Measurements from ENCODE around the gene TRIM37. TPM values are rescaled to one million over a fixed set of nuclear protein-coding genes. Genes with fewer than 3 reads are reported as not detected.
A peak's percentile ranks its signal among the peaks of the same experiment; 100 is the strongest.

The TRIM37 gene
- total and polyA plus RNA-seq, 5 donors from 2014 or later: 8.5 to 27.9 (median 11.4) TPM

GRCh38 chr17:59028328-59028727 lies 78.4 kb downstream of the TRIM37 start:
- Mint-ChIP-seq H3K4me1 (peaks cover 4 to 16% (median 6%) of the 10 kb centered on the region in 4 donors), H3K36me3 (peaks cover 22% of the 10 kb centered on the region), H3K4me3 (no peak overlapping the region), H3K27me3 (no peaks in the 10 kb centered on the region), H3K9me3 (no peaks in the 10 kb centered on the region), H3K27ac (no peak overlapping the region)
- Histone ChIP-seq H3K27ac (ENCODE audit: insufficient read depth, low read length, poor library complexity, severe bottlenecking) (no peak overlapping the region), H3K4me3 (ENCODE audit: low read depth, low read length) (no peak overlapping the region), H3K27me3 (ENCODE audit: control insufficient read depth, insufficient read depth, low read length) (no peaks in the 10 kb centered on the region), H3K9me3 (ENCODE audit: control insufficient read depth in 2 of 2, low read length in 2 of 2) (no peaks in the 10 kb centered on the region), H3K4me1 (ENCODE audit: control insufficient read depth, insufficient read depth, low read length, poor library complexity, severe bottlenecking) (no peaks in the 10 kb centered on the region), H3K36me3 (ENCODE audit: control insufficient read depth, insufficient read depth, low read length) (peaks cover 46% of the 10 kb centered on the region)
- DNase-seq (no peak), ATAC-seq (ENCODE audit: low read depth in 2 of 2) (no peak)

- Histone ChIP-seq H3K9me3 (ENCODE audit: control insufficient read depth in 2 of 2, low read length in 2 of 2) (no peaks in the 10 kb centered on the region), H3K4me3 (ENCODE audit: low read depth, low read length) (no peak overlapping the region), H3K27ac (ENCODE audit: insufficient read depth, low read length, poor library complexity, severe bottlenecking) (no peak overlapping the region), H3K27me3 (ENCODE audit: control insufficient read depth, insufficient read depth, low read length) (no peaks in the 10 kb centered on the region), H3K4me1 (ENCODE audit: control insufficient read depth, insufficient read depth, low read length, poor library complexity, severe bottlenecking) (no peaks in the 10 kb centered on the region), H3K36me3 (ENCODE audit: control insufficient read depth, insufficient read depth, low read length) (peaks cover 40% of the 10 kb centered on the region)
- peaks cover 4 to 16% (median 6%) of the 10 kb centered on the region in 4 donors for H3K4me1 Mint-ChIP-seq
- H3K4me3 Mint-ChIP-seq: no peak overlapping the region
- DNase-seq: no peak
- peak overlapping the region in 2 of 3 donors; percentile 3 to 6 for H3K27ac Mint-ChIP-seq
- no peak for ATAC-seq (ENCODE audit: low read depth in 2 of 2)
- no peaks in the 10 kb centered on the region for H3K27me3 Mint-ChIP-seq
- H3K36me3 Mint-ChIP-seq: peaks cover 19% of the 10 kb centered on the region
- H3K9me3 Mint-ChIP-seq: no peaks in the 10 kb centered on the region
Measured at GRCh38 chr17:59027750-59028149, 78.9 kb downstream of the TRIM37 start.

- Mint-ChIP-seq H3K4me1 (peaks cover 5 to 16% (median 6%) of the 10 kb centered on the region in 4 donors), H3K27me3 (no peaks in the 10 kb centered on the region), H3K4me3 (no peak overlapping the region), H3K27ac (peak overlapping the region in 2 of 3 donors; percentile 23 to 51), H3K9me3 (no peaks in the 10 kb centered on the region), H3K36me3 (peaks cover 18% of the 10 kb centered on the region)
- no peak for ATAC-seq (ENCODE audit: low read depth in 2 of 2)
- Histone ChIP-seq H3K27ac (ENCODE audit: insufficient read depth, low read length, poor library complexity, severe bottlenecking) (no peak overlapping the region), H3K4me1 (ENCODE audit: control insufficient read depth, insufficient read depth, low read length, poor library complexity, severe bottlenecking) (no peaks in the 10 kb centered on the region), H3K27me3 (ENCODE audit: control insufficient read depth, insufficient read depth, low read length) (no peaks in the 10 kb centered on the region), H3K4me3 (ENCODE audit: low read depth, low read length) (no peak overlapping the region), H3K9me3 (ENCODE audit: control insufficient read depth in 2 of 2, low read length in 2 of 2) (no peaks in the 10 kb centered on the region), H3K36me3 (ENCODE audit: control insufficient read depth, insufficient read depth, low read length) (peaks cover 34% of the 10 kb centered on the region)
- DNase-seq: no peak
Measured at GRCh38 chr17:59026176-59026939, 80.3 kb downstream of the TRIM37 start.

- peaks cover 15% of the 10 kb centered on the region for H3K36me3 Mint-ChIP-seq
- ATAC-seq (ENCODE audit: low read depth in 2 of 2): no peak
Measured at GRCh38 chr17:59024916-59025315, 81.8 kb downstream of the TRIM37 start.

GRCh38 chr17:59018019-59018418 lies 88.7 kb downstream of the TRIM37 start:
- no peaks in the 10 kb centered on the region for H3K27me3 ChIP-seq (ENCODE audit: control insufficient read depth, insufficient read depth, low read length)
- Mint-ChIP-seq H3K27ac (no peak overlapping the region), H3K9me3 (no peaks in the 10 kb centered on the region), H3K4me1 (peaks cover 0 to 6% (median 4%) of the 10 kb centered on the region in 4 donors), H3K27me3 (no peaks in the 10 kb centered on the region), H3K36me3 (peaks cover 30% of the 10 kb centered on the region), H3K4me3 (no peak overlapping the region)
- DNase-seq (no peak), ATAC-seq (ENCODE audit: low read depth in 2 of 2) (no peak)
- no peaks in the 10 kb centered on the region for H3K4me1 ChIP-seq (ENCODE audit: control insufficient read depth, insufficient read depth, low read length, poor library complexity, severe bottlenecking)
- H3K36me3 ChIP-seq (ENCODE audit: control insufficient read depth, insufficient read depth, low read length): peaks cover 12% of the 10 kb centered on the region
- no peak overlapping the region for H3K4me3 ChIP-seq (ENCODE audit: low read depth, low read length)
- no peak overlapping the region for H3K27ac ChIP-seq (ENCODE audit: insufficient read depth, low read length, poor library complexity, severe bottlenecking)
- no peaks in the 10 kb centered on the region for H3K9me3 ChIP-seq (ENCODE audit: control insufficient read depth in 2 of 2, low read length in 2 of 2)

More at GRCh38 chr17:59024916-59025315, 81.8 kb downstream of the TRIM37 start:
- no peak overlapping the region for H3K4me3 Mint-ChIP-seq
- no peaks in the 10 kb centered on the region for H3K27me3 ChIP-seq (ENCODE audit: control insufficient read depth, insufficient read depth, low read length)
- no peak overlapping the region for H3K27ac Mint-ChIP-seq
- H3K27me3 Mint-ChIP-seq: no peaks in the 10 kb centered on the region
- H3K27ac ChIP-seq (ENCODE audit: insufficient read depth, low read length, poor library complexity, severe bottlenecking): no peak overlapping the region
- no peaks in the 10 kb centered on the region for H3K4me1 ChIP-seq (ENCODE audit: control insufficient read depth, insufficient read depth, low read length, poor library complexity, severe bottlenecking)
- no peak overlapping the region for H3K4me3 ChIP-seq (ENCODE audit: low read depth, low read length)
- no peaks in the 10 kb centered on the region for H3K9me3 ChIP-seq (ENCODE audit: control insufficient read depth in 2 of 2, low read length in 2 of 2)
- no peaks in the 10 kb centered on the region for H3K9me3 Mint-ChIP-seq
- no peak for DNase-seq
- peaks cover 5 to 16% (median 7%) of the 10 kb centered on the region in 4 donors for H3K4me1 Mint-ChIP-seq
- H3K36me3 ChIP-seq (ENCODE audit: control insufficient read depth, insufficient read depth, low read length): peaks cover 34% of the 10 kb centered on the region

GRCh38 chr17:59011975-59012374 lies 94.7 kb downstream of the TRIM37 start:
- H3K4me3 Mint-ChIP-seq: no peak overlapping the region
- Histone ChIP-seq H3K4me3 (ENCODE audit: low read depth, low read length) (no peak overlapping the region), H3K36me3 (ENCODE audit: control insufficient read depth, insufficient read depth, low read length) (peaks cover 42% of the 10 kb centered on the region), H3K9me3 (ENCODE audit: control insufficient read depth in 2 of 2, low read length in 2 of 2) (no peaks in the 10 kb centered on the region), H3K27ac (ENCODE audit: insufficient read depth, low read length, poor library complexity, severe bottlenecking) (no peak overlapping the region), H3K4me1 (ENCODE audit: control insufficient read depth, insufficient read depth, low read length, poor library complexity, severe bottlenecking) (no peaks in the 10 kb centered on the region), H3K27me3 (ENCODE audit: control insufficient read depth, insufficient read depth, low read length) (no peaks in the 10 kb centered on the region)
- no peaks in the 10 kb centered on the region for H3K9me3 Mint-ChIP-seq
- H3K36me3 Mint-ChIP-seq: peaks cover 19% of the 10 kb centered on the region
- no peaks in the 10 kb centered on the region for H3K27me3 Mint-ChIP-seq
- H3K4me1 Mint-ChIP-seq: peaks cover 0 to 2% (median 0%) of the 10 kb centered on the region in 4 donors
- DNase-seq: no peak
- peak overlapping the region in 1 of 3 donors; percentile 79 for H3K27ac Mint-ChIP-seq
- ATAC-seq (ENCODE audit: low read depth in 2 of 2): no peak

GRCh38 chr17:59010026-59010425 lies 96.7 kb downstream of the TRIM37 start:
- H3K4me3 ChIP-seq (ENCODE audit: low read depth, low read length): no peak overlapping the region
- H3K36me3 Mint-ChIP-seq: peaks cover 19% of the 10 kb centered on the region
- no peaks in the 10 kb centered on the region for H3K27me3 ChIP-seq (ENCODE audit: control insufficient read depth, insufficient read depth, low read length)
- H3K27me3 Mint-ChIP-seq: no peaks in the 10 kb centered on the region
- no peaks in the 10 kb centered on the region for H3K4me1 ChIP-seq (ENCODE audit: control insufficient read depth, insufficient read depth, low read length, poor library complexity, severe bottlenecking)
- H3K4me3 Mint-ChIP-seq: no peak overlapping the region
- ATAC-seq (ENCODE audit: low read depth in 2 of 2): no peak
- no peak overlapping the region for H3K27ac ChIP-seq (ENCODE audit: insufficient read depth, low read length, poor library complexity, severe bottlenecking)
- no peaks in the 10 kb centered on the region for H3K9me3 ChIP-seq (ENCODE audit: control insufficient read depth in 2 of 2, low read length in 2 of 2)
- no peaks in the 10 kb centered on the region for H3K9me3 Mint-ChIP-seq
- peaks cover 0 to 2% (median under 1%) of the 10 kb centered on the region in 4 donors for H3K4me1 Mint-ChIP-seq
- no peak for DNase-seq
- peak overlapping the region in 2 of 3 donors; percentile 66 to 73 for H3K27ac Mint-ChIP-seq
- H3K36me3 ChIP-seq (ENCODE audit: control insufficient read depth, insufficient read depth, low read length): peaks cover 37% of the 10 kb centered on the region

- Histone ChIP-seq H3K4me1 (ENCODE audit: control insufficient read depth, insufficient read depth, low read length, poor library complexity, severe bottlenecking) (peaks cover 7% of the 10 kb centered on the region), H3K27ac (ENCODE audit: insufficient read depth, low read length, poor library complexity, severe bottlenecking) (no peak overlapping the region), H3K4me3 (ENCODE audit: low read depth, low read length) (no peak overlapping the region), H3K9me3 (ENCODE audit: control insufficient read depth in 2 of 2, low read length in 2 of 2) (no peaks in the 10 kb centered on the region), H3K36me3 (ENCODE audit: control insufficient read depth, insufficient read depth, low read length) (peaks cover 37% of the 10 kb centered on the region), H3K27me3 (ENCODE audit: control insufficient read depth, insufficient read depth, low read length) (no peaks in the 10 kb centered on the region)
- Mint-ChIP-seq H3K27me3 (no peaks in the 10 kb centered on the region), H3K9me3 (no peaks in the 10 kb centered on the region), H3K4me1 (peaks cover 6 to 10% (median 8%) of the 10 kb centered on the region in 4 donors), H3K36me3 (peaks cover 11% of the 10 kb centered on the region), H3K27ac (peak overlapping the region in 1 of 3 donors; percentile 75), H3K4me3 (no peak overlapping the region)
- DNase-seq (no peak), ATAC-seq (ENCODE audit: low read depth in 2 of 2) (no peak)
Measured at GRCh38 chr17:59008737-59009136, 97.9 kb downstream of the TRIM37 start.

Data from CD4-positive, CD25-positive, alpha-beta regulatory T cell (primary cell).